Suprapubic skin (tissue), 4 donors: Measurements from ENCODE around the gene PPP2R1B. TPM values are rescaled to one million over a fixed set of nuclear protein-coding genes. Genes with fewer than 3 reads are reported as not detected.

Experiments
- DNase-seq, 2 donors: peaks; one replicate each; pipeline ENCODE4 v3.0.0-alpha.2; 2019; ENCODE audit warnings: low spot score in 2 of 2
- H3K27ac ChIP-seq: fragments of 200-600 bp; sonication (generic); one replicate; pipeline ENCODE4 v1.5.1; 2019
- H3K27me3 ChIP-seq: fragments of 200-600 bp; sonication (generic); one replicate; pipeline ENCODE4 v1.5.1; 2019
- H3K36me3 ChIP-seq: fragments of 200-600 bp; sonication (generic); one replicate; pipeline ENCODE4 v1.5.1; 2019
- H3K4me1 ChIP-seq: fragments of 200-600 bp; sonication (generic); one replicate; pipeline ENCODE4 v1.5.1; 2019
- H3K4me3 ChIP-seq: fragments of 200-600 bp; sonication (generic); one replicate; pipeline ENCODE4 v1.5.1; 2019; ENCODE audit warnings: mild to moderate bottlenecking
- H3K9me3 ChIP-seq: fragments of 200-600 bp; sonication (generic); one replicate; pipeline ENCODE4 v1.5.1; 2019
- CTCF ChIP-seq, 2 donors: fragments of 200-600 bp in 1 of 2; fragments of 450-650 bp in 1 of 2; sonication (generic) in 1 of 2; IDR thresholded peaks; one replicate each; pipeline ENCODE4 v1.5.1; 2016 to 2019; ENCODE audit warnings: antibody characterized with exemption in 2 of 2, mild to moderate bottlenecking in 1 of 2, moderate library complexity in 1 of 2
- EP300 ChIP-seq: sonication (generic); formaldehyde crosslinking; IDR thresholded peaks from one replicate; pipeline ENCODE4 v1.6.1; 2017; ENCODE audit warnings: antibody characterized with exemption
- POLR2A ChIP-seq, 2 donors: fragments of 450-650 bp; IDR thresholded peaks; one replicate each; pipeline ENCODE4 v1.6.1; 2017; ENCODE audit warnings: antibody characterized with exemption in 2 of 2, mild to moderate bottlenecking in 2 of 2, moderate library complexity in 2 of 2
- POLR2AphosphoS5 ChIP-seq, 3 donors: sonication (generic); formaldehyde crosslinking; IDR thresholded peaks; one replicate each; pipeline ENCODE4 v1.6.1; 2017; ENCODE audit warnings: antibody characterized with exemption in 3 of 3
- WGBS: methylation state at CpG from one replicate; pipeline ENCODE4 v1.1.5; 2018; 5-methylcytosine and 5-hydroxymethylcytosine counted together
- total RNA-seq, 4 donors: library from RNA; depleted of rRNA; stranded (reverse); fragments of >200 nt; gene quantifications; one replicate each; pipeline ENCODE4 v1.1.0, GENCODE V29; 2016

PPP2R1B gene
- total RNA-seq, 4 donors from 2014 or later, result 27.9 to 39.8 (median 31.8) TPM

- no peak for DNase-seq
- no peaks in the 10 kb centered on the region for H3K27me3 ChIP-seq
- H3K27ac ChIP-seq, result no peak overlapping the region
- H3K4me1 ChIP-seq, result peaks cover 20% of the 10 kb centered on the region
- TF ChIP-seq POLR2AphosphoS5 (IDR thresholded peaks at IDR 0.05), result no peak
- no peak for TF ChIP-seq EP300
- TF ChIP-seq CTCF (IDR thresholded peaks at IDR 0.05), result no peak
- TF ChIP-seq POLR2A (IDR thresholded peaks at IDR 0.05), result no peak
- WGBS, result 79% methylated on average over 4 of the region's 4 CpGs
- peaks cover 73% of the 10 kb centered on the region for H3K36me3 ChIP-seq
- no peak overlapping the region for H3K4me3 ChIP-seq
- no peaks in the 10 kb centered on the region for H3K9me3 ChIP-seq
These were observed 5.2 kb downstream of the PPP2R1B start for GRCh38 chr11:111761036-111761435.

- TF ChIP-seq CTCF (IDR thresholded peaks at IDR 0.05), result no peak
- TF ChIP-seq POLR2A (IDR thresholded peaks at IDR 0.05), result no peak
- TF ChIP-seq EP300, result no peak
- TF ChIP-seq POLR2AphosphoS5 (IDR thresholded peaks at IDR 0.05), result no peak
- no peaks in the 10 kb centered on the region for H3K9me3 ChIP-seq
- DNase-seq, result no peak
- H3K4me3 ChIP-seq, result no peak overlapping the region
- WGBS, result 77% methylated on average over 5 of the region's 5 CpGs
- H3K27me3 ChIP-seq, result no peaks in the 10 kb centered on the region
- H3K27ac ChIP-seq, result no peak overlapping the region
- H3K4me1 ChIP-seq, result peaks cover 15% of the 10 kb centered on the region
- H3K36me3 ChIP-seq, result peaks cover 84% of the 10 kb centered on the region
These were observed 6.3 kb downstream of the PPP2R1B start for GRCh38 chr11:111759778-111760407.

DNA sequence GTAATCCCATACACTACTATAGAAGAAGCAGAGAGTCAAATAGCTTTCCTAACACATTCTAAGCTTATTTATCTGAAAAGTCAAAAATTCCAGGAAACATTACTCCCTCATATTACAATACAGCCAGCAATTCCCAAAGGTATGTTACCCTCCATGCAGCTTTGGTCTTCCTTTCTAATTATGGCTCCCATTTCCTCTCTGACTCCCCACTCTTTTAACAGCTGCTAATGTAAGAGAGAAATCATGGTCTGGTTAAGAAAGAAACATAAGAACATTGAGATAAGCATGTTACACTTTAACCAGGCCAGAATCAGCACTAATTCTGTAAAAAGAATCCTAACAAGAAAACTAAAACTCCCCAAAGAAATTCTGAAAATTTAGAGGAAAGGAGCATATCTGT lies 6.8 kb downstream of the PPP2R1B start:
- no peak overlapping the region for H3K4me3 ChIP-seq
- H3K27ac ChIP-seq, result no peak overlapping the region
- no peaks in the 10 kb centered on the region for H3K9me3 ChIP-seq
- H3K36me3 ChIP-seq, result peaks cover 89% of the 10 kb centered on the region
- peaks cover 10% of the 10 kb centered on the region for H3K4me1 ChIP-seq
- DNase-seq, result no peak
- TF ChIP-seq POLR2AphosphoS5 (IDR thresholded peaks at IDR 0.05), result no peak
- no peaks in the 10 kb centered on the region for H3K27me3 ChIP-seq

- H3K9me3 ChIP-seq, result no peaks in the 10 kb centered on the region
- H3K27ac ChIP-seq, result no peak overlapping the region
- H3K36me3 ChIP-seq, result peaks cover 98% of the 10 kb centered on the region
- no peaks in the 10 kb centered on the region for H3K4me1 ChIP-seq
- no peaks in the 10 kb centered on the region for H3K27me3 ChIP-seq
- no peak overlapping the region for H3K4me3 ChIP-seq
- no peak for DNase-seq
- 95% methylated on average over 6 of the region's 6 CpGs for WGBS
- TF ChIP-seq POLR2A (IDR thresholded peaks at IDR 0.05), result no peak
- no peak for TF ChIP-seq CTCF (IDR thresholded peaks at IDR 0.05)
- no peak for TF ChIP-seq EP300
- no peak for TF ChIP-seq POLR2AphosphoS5 (IDR thresholded peaks at IDR 0.05)
These were observed 10.1 kb downstream of the PPP2R1B start for GRCh38 chr11:111756097-111756496.

GRCh38 chr11:111749646-111750045 lies 16.5 kb downstream of the PPP2R1B start:
- H3K36me3 ChIP-seq, result peaks cover 82% of the 10 kb centered on the region
- H3K27ac ChIP-seq, result no peak overlapping the region
- H3K4me3 ChIP-seq, result no peak overlapping the region
- no peak for TF ChIP-seq POLR2AphosphoS5 (IDR thresholded peaks at IDR 0.05)
- TF ChIP-seq POLR2A (IDR thresholded peaks at IDR 0.05), result no peak
- no peak for TF ChIP-seq CTCF (IDR thresholded peaks at IDR 0.05)
- TF ChIP-seq EP300, result no peak
- H3K4me1 ChIP-seq, result no peaks in the 10 kb centered on the region
- H3K9me3 ChIP-seq, result no peaks in the 10 kb centered on the region
- no peaks in the 10 kb centered on the region for H3K27me3 ChIP-seq
- DNase-seq, result no peak
